Stimulated activated CD4-positive, alpha-beta T cell treated with anti-CD3 and anti-CD28 coated beads, TNF-alpha, amount 100 ng/mL, for 48 hours (primary cell): ENCODE results near the gene HNF4A.

Source experiments
- DNase-seq, 3 donors: peaks; one replicate each; pipeline ENCODE4 v3.0.0-alpha.2; 2020; ENCODE audit warnings: low read depth in 3 of 3

The HNF4A gene

DNA sequence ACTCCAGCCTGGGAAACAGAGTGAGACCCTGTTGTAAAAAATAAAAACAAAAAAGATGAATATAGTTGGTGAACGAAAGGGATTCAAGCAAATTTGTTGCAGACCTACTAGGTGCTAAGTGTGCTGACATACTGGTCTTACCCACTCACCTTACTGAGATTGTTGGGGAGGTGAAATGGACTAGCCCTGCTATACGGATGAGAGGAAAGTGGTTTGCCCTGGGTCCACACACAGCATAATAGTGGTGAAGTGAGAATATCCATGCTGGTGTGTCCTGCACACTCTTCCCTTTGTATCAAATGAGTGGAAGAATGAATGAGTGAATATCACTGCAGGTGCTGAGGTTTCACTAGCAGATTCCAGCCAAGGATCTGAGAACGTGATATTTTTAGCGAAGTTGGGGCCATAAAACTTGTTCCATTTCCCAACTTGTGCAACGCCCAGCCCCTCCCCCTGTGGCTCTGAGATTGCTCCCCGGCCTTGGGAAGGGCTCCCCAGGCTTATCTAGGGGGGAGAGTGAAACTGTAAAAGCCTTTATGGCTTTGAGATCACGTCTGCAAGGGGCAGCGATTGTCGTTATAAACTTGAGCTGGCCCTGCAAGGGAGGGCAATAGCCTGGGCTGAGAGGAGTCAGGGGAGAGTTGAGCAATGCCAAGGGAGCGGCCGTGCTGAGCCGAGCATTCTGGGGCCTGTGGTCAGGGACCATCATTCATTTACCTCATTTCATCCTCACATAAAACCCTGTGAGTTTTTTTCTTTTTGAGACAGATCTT lies 87.0 kb downstream of the HNF4A start:
- no peak for DNase-seq

DNA sequence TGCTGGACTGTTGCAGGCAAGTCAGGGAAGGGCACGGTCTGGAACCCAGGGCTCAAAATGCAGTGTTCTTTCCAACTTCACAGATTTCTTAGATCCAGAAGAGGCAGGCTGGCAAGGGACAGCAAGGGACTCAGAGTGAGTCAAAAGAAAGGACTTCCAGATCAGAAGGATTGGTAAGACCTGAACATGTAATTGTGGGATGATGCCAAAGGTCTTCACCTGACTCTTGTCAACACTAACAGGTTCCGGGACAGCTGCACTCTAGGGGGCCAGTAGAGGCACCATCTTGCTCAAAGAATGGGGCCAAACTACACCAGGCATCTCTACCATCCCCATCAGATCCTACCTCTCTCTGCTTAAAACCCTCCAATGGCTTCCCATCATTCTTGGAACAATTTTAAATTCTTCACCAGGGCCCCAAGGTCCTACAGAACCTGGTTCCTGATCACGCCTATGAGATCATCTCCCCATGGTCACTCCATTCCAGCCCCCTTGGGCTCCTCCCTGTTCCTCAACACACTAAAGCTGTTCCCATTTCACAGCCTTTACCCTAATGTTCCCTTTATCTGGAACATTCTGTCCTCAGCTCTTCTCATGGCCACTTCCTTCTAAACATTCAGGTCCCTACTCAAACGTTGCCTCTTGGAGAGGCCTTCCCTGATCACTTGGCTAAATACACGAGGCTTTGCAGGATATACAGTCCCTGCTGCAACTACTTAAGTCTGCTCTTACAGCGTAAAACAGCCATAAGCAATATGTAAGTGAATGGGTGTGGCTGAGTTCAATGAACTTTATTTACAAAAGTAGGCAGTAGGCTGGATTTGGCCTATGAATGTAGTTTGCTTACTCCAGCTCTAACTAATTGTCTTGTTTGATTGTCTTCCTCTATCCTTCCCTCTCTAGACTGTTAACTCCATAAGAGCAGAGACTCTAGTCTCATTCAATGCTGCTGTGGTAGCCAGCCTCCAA lies 90.5 kb downstream of the HNF4A start:
- no peak for DNase-seq

DNA sequence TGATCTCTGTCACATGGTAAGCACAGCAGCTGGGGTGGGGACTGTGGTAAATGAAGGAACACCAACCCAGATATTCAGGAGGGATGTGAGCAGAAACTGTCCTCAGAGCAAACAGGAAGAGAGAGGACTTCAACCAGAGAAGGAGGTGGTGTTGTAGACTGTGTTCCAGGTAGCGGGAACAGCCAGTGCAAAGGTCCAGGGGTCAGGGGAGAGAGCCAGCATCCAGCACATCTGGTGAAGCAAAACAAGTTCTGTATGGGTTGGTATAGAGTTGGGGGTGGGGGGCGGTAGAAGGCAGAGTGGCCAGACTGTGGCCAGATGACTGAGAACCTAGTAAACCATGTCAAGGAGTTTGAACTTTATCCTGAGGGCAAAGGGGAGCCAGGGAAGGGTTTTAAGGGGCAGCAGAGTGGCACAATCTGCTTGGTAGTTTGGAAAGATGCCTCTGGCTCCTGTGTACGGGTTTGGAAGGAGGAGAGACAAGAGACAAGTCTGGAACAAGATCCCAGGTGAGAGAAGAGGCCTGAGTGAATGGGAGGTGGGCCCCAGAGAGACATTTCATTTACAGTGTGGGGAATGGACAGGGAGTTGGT lies 92.4 kb downstream of the HNF4A start:
- no peak for DNase-seq

DNA sequence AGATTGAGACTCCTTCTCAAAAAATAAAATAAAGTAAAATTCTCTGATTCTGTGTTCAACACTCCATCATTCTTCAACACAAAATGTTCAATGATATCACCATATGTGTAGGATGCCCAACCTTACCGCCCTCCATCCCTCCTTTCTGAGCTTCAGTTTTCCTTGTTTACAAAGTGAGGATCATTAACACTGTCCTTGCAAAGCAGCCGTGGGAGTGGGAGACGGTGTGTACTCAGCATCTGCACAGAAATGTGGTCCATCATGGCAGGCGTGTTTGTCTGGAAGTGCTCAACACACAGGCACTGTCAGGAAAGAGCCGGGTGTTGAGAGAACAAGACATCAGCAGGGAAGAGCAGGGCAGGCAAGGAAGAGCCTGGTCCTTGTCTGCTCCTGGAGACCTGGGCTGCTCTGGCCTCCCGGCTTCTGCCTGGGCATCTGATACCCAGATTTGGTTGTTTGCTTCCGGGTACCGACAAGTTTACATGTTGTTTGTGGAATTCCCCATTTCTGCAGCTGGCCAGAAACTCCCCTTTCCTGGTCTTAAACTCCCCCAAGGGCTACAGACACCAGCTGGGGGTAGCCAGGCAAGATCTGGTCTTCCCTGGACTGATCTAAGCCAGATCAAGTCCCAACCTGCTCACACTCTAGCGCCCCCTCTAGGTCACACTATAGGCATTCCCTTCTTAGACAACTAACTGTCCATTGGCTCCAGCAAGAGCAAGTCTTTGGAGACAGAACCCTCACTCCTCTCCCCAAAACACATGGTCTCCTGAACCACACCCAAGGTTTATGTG lies 93.5 kb downstream of the HNF4A start:
- peak in 1 of 3 donors; percentile 9 for DNase-seq

DNA sequence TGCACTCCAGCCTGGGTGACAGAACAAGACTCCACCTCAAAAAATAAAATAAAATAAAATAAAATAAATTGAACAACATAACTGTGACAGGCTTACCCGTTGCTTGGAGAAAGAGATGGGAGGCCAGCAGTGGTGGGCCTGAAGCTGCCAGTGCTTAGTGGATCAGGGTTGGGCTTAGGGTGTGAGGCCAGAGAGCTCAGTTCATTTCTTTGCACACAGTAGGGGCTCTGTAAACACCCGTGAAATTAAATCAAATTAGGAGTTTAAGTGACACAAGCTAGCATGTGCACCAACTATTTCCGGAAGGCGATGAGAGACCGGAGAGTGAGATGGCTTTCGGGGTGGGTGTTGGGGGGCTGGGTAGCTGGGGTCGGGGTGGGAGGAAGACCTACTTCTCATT lies 94.4 kb downstream of the HNF4A start:
- DNase-seq = no peak

DNA sequence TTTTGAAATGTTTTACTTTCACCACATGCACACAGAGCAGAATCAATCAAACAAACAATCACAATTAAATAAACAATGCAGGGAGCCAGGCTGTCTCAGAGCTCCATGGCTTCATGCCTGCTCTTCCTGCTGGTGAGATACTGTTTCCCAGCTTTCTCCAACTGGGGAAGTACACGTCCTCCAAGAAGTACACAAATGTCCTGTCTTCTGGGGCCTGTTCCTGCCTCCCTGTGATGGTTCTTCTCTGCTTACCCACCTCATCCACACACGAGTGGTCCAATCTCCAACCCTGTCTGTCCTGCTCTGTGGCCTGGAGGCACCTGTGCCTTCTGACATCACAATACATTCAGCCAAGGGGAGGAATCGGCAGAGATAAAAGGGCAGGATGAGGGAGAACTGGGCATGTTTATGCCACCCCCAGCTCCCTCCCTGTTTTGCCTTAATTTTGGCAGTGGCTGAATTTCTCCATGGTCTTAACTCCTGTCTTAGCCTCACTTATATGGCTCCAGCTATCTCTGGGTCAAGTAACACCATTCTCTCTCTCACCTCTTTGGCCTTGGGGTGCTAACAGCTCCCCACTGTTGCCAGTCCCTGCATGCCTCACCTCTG lies 94.9 kb downstream of the HNF4A start:
- no peak for DNase-seq

DNA sequence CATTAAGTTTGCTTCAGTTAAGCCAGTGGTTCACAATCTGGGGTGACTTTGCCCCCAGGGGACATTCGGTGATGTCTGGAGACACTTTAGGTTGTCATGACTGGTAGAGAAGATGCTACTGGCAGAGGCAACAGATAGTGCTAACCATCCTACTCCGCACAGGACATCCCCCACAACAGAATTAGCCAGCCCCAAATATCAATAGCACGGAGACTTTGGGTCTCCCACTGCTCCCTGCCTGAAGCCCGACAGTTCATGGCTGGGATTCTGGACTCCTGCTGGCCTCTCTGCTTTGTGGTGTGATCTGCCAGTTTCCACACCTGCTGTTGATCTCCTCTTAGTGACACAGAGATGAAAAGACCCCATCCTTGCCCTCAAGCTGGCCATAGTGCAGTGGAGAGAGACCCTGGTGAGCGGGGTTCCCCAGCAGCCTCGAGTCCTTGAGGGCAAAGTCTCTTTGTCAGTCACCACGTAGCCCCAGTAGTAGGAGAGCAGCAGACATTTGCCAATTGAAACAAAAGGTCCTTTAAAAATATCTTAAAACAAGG lies 95.5 kb downstream of the HNF4A start:
- DNase-seq = no peak

DNA sequence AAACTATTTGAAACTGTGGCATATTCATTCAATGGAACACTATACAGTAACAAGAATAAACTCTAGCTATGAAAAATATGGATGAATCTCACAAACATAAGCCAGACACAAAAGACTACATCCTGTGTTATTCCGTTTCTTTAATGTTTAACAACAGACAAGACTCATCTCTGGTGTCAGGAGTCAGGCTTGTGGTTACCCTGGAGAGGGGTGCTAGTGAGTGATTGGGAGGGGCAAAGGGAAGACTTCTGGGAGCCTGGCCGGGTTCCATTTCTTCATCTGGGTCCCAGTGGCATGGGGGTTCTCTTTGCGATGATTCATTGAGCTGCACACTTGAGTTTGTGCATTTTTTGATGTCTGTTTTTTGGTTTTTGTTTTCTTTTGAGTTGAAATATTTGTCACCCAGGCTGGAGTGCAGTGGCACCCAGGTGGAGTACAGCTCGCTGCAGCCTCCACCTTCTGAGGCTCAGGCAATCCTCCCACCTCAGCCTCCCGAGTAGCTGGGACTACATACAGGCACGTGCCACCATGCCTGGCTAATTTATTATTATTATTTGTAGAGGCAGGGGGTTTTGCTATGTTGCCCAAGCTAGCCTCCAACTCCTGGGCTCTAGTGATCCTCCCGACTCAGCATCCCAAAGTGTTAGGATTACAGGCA lies 98.9 kb downstream of the HNF4A start:
- no peak for DNase-seq

DNA sequence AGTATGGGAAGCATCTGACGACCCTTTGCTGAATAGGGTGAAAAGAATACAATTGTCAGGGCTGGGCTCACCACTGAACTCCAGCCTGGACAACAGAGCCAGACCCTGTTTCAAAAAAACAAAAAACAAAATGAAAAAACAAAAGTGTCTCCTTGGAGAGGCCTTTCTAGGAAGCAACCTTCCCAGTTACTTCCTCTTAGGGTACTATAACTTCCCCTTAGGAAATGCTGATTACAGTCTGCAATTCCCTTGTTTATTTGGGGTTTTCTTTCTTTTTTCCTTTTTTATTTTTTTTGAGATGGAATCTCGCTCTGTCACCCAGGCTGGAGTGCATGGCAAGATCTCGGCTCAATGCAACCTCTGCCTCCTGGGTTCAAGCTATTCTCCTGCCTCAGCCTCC lies 99.6 kb downstream of the HNF4A start:
- DNase-seq = no peak

DNA sequence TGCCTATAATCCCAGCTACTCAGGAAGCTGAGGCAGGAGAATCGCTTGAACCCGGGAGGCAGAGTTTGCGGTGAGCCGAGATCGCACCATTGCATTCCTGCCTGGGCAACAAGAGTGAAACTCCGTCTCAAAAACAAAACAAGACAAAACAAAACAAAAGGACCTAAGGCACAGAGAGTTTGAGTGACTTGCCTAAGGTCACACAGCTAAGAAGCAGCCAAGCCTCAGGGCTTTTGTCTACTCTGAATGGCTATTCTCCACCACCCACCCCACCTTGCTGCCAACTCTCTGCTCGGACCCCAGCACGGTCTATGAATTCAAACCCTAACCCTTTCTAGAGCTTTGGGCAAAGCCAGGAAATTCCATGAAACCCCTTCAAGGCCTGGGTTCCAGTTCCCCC lies 101.1 kb downstream of the HNF4A start:
- DNase-seq = no peak

DNA sequence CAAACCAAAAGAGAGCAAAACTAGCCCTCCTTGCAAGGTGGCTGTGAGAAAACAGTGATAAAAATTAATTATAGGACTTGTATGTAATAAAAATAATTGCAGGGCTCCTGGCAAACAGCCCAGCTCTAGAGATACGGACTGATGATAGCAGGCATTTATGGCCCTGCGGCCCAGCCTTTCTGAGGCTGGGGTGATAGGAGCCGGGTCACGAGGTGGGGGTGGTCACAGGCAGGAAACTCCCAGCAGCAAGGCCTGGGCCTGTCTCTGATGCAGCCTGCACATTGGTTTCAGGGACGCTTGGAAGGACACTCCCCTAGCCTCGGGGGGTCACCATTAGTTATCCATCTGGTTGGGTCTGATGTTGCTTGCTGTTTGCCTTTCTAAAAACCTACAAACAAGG lies 101.5 kb downstream of the HNF4A start:
- DNase-seq = no peak

DNA sequence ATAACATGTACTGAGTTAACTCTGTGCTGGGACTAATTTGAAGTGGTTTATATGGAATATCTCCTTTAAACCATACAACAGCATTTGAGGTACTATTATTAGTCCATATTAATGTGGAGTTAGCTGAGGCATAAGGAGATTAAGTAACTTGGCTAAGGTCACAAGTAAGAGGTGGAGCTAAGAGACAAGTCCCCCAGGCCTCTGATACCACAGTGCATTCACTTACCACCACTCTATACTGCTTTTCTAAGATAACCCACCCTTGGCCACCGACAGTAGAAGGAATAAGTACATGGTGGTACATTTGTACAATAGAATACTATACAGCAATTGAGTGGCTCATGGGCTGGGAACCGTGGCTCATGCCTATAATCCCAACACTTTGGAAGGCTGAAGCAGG lies 103.8 kb downstream of the HNF4A start:
- no peak for DNase-seq

DNA sequence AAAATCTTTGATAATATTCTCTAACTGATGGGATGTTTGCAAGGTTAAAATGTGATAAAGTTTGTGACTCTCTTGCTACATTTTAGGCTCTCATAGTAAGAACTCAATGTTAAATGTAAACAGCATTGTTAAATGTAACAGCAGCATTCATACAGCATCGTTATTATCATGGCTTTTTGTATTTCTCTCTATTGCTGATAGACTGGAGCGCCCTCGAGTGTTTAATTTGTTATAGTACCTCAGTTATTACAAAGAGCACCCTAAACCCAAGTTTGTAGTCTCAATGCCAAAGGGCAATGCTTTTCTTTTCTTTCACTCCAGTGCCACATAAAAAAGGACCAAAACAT lies 105.3 kb downstream of the HNF4A start:
- DNase-seq = no peak

DNA sequence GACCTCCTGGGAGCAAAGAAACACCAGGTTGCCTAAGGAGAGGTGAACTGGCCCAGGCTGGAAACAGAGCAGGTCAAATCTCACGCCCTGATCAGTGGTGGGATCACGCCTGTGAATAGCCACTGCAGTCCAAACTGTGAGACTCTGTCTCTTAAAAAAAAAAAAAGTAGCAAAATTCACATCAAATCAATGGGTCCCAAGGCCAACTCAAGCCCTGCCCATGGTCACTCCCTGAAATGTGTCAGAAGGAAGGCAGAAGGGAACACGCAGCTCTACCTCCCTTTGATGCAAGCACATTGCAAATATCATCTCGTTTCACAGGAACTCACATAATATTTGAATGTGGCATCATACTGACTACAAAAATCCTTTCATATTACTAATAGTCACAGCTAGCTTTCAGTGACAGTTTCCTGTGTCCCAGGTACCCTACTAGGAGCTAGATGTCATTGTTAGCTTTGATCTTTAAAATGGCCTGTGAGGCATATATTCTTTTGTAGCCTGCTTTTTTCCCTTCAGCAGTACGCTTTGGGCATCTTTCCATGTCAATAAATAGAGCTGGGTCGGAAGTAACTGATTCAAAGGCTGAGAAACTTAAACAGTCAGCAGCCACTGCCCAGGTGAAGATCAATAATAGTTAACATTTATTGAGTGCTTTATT lies 105.8 kb downstream of the HNF4A start:
- no peak for DNase-seq

DNA sequence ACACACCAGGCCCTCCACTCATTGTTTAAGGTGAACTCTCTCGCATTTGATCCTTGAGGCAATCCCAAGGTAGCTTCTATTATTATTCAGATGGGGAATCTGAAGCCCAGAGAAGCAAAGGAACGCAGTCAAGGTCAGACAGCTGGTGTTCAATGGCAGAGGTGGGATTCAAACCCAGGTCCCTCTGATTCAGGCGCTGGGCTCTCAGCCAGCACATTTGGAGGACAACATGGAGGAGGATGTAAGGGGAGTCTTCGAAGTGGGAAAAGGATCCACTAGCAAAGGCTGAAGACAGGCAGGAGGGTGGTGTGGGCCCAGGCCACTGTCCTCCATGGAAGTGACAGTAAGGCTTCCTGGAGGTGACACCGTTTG lies 106.3 kb downstream of the HNF4A start:
- DNase-seq = no peak

DNA sequence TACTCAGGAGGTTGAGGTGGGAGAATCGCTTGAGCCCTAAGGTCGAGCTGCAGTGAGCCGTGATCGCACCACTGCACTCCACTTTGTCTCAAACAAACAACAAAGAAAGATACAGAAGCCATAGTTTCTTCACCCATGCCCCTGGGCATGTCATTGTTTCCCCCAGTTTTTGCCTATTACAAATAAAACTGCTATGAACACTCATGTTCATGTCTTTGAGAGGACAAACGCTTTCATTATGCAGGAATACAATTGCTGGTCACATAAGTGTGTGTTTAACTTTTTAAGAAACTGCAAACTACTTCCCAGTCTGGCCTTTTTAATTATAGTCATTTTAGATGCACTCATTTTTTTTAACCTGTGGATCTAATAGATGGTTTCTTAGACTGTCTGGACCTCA lies 108.0 kb downstream of the HNF4A start:
- no peak for DNase-seq

DNA sequence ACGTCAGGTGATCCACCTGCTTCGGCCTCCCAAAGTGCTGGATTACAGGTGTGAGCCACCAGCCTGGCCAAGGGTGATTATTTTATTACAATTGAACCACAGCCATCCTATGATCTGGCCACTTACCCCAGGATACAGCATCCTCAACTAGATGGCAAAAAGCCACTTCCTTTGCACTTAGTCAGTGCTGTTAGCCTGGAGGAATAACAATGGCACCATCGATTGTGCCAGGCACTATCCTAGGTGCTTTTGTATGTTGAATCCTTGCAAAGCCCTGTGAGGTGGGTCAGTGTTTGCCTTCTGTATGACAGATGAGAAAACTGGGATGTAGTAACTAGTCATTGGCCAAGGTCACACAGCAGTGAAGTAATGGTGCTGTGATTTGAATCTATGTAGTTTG lies 109.0 kb downstream of the HNF4A start:
- DNase-seq = no peak

DNA sequence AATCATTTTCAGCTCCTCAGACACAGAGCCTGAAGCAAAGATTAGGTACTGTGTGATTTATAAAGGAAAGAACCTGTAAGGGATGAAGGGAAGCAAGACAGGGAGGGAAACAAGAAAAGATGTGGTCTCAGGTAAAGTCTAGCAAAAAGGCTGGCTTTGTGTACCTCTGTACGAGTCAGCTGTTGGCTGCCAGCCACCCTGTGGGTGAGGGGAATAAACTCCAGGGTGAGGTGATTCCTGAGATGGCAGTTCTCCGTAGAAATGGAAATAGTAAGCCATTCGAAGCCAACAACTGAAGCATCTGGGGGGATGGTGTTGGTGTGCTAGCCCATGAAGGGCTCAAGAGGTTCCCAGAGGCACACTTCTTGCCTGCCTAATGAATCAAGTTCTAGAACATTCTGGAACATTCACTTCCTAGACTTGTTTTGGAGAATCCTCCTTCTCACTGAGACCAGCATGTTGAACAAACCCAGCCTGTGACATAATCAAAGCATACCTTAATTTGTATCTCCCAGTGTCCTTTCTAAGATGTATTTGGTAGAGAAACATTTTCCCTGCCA lies 109.6 kb downstream of the HNF4A start:
- no peak for DNase-seq

DNA sequence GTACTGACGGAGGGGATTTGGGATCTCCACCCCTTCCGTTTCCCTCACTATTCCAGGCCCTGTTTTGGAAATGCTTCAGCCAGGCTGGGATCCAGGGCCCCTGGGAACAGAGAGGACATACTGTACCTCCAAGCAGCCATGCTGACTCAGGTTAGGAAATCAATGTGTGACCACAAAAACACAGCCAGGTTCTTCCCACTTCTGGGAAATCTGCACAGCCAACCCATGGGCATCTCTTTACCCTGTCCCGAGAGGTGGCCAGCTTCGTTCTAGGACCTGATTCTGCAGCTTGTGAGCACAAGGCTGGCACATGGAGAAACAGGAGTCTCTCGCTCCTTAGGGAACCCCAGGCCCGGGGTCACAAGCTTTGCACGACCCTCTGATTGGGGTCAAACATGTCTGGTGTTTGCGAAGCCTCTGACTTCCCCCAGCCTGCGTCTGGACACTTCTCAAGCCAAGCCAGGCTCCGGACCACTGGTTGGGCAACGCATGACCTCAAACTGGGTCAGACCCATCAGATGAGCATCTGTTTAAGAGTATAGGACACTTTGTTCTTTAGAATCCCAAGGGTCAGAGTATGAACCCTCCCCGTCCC lies 111.9 kb downstream of the HNF4A start:
- no peak for DNase-seq
